ENCODE data around the gene RHOD.

DNA sequence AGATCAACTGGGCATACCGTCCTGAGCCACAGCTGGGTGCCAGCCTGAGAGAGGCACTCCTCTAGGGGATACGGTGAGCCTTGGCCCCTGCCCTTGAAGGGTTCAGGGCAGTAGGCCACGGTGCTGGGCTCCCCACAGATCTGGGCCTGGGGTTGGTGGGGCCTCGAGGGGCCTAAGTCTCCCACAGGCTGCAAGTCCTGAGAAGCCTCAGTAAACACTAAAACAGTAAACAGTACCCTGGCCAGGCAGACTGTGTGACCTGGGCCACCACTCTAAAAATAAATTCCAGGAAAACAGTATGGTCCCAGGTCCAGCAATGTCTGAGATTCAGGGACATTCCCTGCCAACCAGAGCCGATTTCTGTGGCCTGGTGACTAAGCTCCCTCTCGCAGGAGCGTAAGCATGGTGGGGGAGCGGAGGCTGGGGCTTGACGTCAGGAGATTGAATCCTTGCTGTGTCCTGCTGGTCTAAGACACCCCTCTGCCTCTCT lies 2.3 kb upstream of the RHOD start:
- TF ChIP-seq, protein P1, sequence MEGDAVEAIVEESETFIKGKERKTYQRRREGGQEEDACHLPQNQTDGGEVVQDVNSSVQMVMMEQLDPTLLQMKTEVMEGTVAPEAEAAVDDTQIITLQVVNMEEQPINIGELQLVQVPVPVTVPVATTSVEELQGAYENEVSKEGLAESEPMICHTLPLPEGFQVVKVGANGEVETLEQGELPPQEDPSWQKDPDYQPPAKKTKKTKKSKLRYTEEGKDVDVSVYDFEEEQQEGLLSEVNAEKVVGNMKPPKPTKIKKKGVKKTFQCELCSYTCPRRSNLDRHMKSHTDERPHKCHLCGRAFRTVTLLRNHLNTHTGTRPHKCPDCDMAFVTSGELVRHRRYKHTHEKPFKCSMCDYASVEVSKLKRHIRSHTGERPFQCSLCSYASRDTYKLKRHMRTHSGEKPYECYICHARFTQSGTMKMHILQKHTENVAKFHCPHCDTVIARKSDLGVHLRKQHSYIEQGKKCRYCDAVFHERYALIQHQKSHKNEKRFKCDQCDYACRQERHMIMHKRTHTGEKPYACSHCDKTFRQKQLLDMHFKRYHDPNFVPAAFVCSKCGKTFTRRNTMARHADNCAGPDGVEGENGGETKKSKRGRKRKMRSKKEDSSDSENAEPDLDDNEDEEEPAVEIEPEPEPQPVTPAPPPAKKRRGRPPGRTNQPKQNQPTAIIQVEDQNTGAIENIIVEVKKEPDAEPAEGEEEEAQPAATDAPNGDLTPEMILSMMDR (IDR thresholded peaks at IDR 0.05 in 4 of 5, conservative IDR thresholded peaks at IDR 0.05 in 1 of 5) = no peak
- peak in 1 of 2 donors; percentile 43 for TF ChIP-seq POLR2A (IDR thresholded peaks at IDR 0.05)
